AG09319 (cell line): ENCODE measurements around the gene PLPPR3.
A peak's percentile ranks its signal among the peaks of the same experiment; 100 is the strongest.

ENCODE experiments used
- DNase-seq: peaks from one replicate; pipeline ENCODE4 v3.0.0-alpha.2; 2010; ENCODE audit warnings: low read depth; ENCODE audit errors: extremely low read depth
- TF ChIP-seq, protein P1 (sequence below): IDR thresholded peaks from 2 replicates; pipeline ENCODE4 v1.5.1; 2011; ENCODE audit warnings: low read depth, mild to moderate bottlenecking, inconsistent platforms, low read length, moderate library complexity

The PLPPR3 gene

DNA sequence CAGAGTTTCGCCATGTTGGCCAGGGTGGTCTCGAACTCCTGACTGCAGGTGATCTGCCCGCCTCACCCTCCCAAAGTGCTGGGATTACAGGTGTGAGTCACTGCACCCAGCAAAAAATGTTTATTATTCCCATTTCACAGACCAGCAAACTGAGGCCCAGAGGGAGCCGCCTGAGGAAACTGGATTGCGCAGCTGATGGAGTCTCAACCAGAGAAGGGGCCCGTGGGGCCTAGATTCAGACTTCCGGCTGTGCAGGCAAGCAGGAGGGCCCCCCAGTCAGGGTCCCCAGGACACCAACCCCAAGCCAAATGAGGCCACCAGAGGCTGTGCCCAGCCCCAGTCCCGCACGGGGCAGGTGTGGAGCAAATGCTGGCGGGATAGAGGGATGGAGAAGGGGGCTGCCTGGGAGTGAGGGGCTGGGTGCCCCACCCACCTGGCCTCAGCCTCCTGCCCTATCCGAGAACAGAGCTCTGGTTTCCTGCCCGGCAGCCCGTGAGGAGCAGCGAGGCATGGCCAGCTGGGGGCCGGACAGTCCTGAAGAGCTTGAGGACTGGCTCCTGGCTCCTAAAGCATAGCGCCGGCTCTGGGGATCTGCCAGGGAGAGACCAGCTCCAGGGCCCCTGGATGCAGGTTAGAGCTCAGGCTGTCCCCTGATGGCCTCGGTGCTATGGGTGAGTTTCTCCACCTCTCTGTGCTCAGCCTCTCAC, 48.9 kb downstream of the PLPPR3 start:
- DNase-seq, result no peak

DNA sequence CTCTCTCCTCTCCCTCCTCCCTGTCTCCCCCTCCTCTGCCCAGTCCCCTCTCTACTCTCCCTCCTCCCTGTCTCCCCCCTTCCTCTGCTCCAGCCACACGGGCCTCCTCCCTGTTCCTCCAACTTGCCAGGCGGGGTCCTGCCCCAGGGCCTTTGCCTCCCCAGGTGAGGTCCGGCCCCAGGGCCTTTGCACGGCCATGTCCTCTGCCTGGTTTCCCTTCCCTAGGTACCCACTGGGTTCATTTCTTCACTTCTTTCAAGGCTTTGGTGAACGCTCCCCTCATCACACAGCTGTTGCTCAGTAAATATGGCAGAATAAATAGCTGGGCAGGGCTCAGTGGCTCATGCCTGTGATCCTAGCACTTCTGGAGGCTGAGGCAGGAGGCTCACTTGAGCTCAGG, 49.7 kb downstream of the PLPPR3 start:
- TF ChIP-seq, protein P1, sequence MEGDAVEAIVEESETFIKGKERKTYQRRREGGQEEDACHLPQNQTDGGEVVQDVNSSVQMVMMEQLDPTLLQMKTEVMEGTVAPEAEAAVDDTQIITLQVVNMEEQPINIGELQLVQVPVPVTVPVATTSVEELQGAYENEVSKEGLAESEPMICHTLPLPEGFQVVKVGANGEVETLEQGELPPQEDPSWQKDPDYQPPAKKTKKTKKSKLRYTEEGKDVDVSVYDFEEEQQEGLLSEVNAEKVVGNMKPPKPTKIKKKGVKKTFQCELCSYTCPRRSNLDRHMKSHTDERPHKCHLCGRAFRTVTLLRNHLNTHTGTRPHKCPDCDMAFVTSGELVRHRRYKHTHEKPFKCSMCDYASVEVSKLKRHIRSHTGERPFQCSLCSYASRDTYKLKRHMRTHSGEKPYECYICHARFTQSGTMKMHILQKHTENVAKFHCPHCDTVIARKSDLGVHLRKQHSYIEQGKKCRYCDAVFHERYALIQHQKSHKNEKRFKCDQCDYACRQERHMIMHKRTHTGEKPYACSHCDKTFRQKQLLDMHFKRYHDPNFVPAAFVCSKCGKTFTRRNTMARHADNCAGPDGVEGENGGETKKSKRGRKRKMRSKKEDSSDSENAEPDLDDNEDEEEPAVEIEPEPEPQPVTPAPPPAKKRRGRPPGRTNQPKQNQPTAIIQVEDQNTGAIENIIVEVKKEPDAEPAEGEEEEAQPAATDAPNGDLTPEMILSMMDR, result no peak
- DNase-seq, result no peak

More for the DNA sequence above, 48.9 kb downstream of the PLPPR3 start:
- TF ChIP-seq, protein P1, result no peak

DNA sequence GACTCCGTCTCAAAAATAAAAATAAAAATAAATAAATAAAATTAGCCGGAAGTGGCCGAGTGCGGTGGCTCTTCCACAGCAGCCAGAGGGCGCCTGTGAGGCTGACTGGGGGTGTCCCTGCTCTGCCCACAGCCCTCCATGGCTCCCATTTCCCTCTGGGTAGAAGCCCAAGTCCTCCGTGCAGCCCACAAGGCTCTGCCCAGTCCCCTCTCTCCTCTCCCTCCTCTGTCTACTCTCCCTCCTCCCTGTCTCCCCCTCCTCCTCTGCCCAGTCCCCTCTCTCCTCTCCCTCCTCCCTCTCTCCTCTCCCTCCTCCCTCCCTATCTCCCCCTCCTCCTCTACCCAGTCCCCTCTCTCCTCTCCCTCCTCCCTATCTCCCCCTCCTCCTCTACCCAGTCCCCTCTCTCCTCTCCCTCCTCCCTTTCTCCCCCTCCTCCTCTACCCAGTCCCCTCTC, 50.4 kb downstream of the PLPPR3 start:
- DNase-seq, result no peak
- TF ChIP-seq, protein P1, result peak; percentile 62

DNA sequence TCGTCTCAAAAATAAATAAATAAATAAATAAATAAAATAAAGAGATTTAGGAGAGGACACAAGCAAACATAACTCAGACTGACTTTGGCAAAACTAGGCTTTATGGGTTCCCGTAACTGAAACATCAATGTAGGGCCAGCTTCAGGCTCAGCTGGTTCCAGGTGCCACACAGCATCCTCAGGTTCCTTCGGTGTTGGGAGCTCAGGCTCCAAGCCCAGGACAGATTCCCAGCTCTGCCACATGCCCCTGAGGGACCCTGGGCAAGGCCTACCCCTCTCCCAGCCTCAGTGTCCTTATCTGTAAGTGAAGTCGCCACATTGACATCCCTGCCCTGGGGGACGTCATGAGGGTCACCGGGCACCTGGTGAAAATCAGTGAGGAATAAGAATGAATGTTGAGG, 52.1 kb downstream of the PLPPR3 start:
- no peak for DNase-seq
- TF ChIP-seq, protein P1, result no peak

DNA sequence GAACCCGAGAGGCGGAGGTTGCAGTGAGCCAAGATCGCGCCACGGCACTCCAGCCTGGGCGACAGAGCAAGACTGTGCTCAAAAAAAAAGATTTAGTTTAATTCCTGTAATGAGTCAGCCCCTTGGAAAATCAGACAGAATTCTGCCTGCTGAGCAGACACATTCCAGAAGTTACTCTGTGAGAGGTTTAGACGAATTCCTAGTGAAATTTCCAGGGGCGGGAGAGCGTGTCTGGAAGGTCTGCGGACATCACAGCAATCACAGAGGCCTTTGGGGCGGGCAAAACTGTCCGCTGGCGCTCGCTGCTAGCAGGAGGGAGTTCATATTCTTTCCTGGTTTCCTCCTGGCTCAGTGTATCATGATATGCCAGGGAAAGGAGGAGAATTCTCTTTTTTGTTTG, 53.3 kb downstream of the PLPPR3 start:
- TF ChIP-seq, protein P1, result no peak
- peak; percentile 54 for DNase-seq

DNA sequence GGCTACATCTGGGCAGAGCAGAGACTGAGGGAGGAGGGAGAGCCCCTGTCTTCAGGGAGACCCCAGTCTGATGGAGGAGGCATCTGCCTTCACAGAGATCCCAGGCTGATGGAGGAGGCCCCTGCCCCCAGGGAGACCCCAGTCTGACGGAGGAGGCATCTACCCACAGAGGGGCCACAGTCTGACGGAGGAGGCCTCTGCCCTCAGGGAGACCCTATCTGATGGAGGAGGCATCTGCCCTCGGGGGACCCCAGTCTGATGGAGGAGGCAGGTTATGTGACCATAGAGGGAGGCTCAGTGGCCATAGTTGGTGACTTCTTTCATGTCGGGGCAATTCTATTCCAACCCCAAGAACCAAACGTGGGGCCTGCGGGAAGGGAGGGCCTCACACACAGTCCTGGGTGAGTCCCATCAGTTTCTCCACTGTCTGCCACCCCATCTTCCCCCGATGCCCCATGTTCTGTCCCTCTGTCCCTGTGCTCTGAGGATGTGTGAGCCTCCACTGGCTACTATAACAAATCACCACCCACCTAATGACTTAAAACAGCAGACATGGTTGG, 56.5 kb downstream of the PLPPR3 start:
- TF ChIP-seq, protein P1, result no peak
- DNase-seq, result no peak

DNA sequence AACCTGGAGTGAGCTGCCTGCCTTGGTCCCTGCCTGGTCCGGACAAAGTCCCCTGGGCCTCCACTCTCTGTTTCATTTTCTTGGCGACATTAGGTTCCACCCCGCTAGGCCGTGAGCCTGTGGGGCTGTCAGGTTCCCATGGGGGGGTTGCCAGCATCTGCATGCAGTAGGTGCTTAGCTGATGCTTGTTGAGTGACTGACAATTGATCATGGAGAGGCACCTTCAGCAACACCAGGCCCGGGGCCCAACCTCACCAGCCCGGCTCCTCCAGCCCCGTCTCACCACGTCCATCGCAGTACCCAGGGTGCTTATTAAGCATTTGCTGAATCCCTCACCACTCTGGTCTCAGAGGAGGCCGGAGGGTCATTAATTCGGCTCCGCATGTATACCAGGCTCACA, 57.5 kb downstream of the PLPPR3 start:
- TF ChIP-seq, protein P1, result no peak
- DNase-seq, result no peak
